Cardiac muscle cell (in vitro differentiated cells and primary cell): ENCODE measurements around the gene NOP56. TPM values are rescaled to one million over a fixed set of nuclear protein-coding genes. Genes with fewer than 3 reads are reported as not detected.

Source experiments
- DNase-seq, 2 donors: peaks; one replicate each; pipeline versions ENCODE4 v3.0.0 to v3.0.0-alpha.2; 2010 to 2017; ENCODE audit warnings: low read depth in 1 of 2, low spot score in 1 of 2
- H3K27ac ChIP-seq: fragments of 200-600 bp; sonication (generic); 2 replicates; pipeline ENCODE4 v1.5.1; 2016
- H3K27me3 ChIP-seq: fragments of 200-600 bp; sonication (generic); 2 replicates; pipeline ENCODE4 v1.6.0; 2016; ENCODE audit warnings: control low read depth
- H3K36me3 ChIP-seq: fragments of 200-600 bp; sonication (generic); 2 replicates; pipeline ENCODE4 v1.5.1; 2016; ENCODE audit warnings: control low read depth
- H3K4me1 ChIP-seq: fragments of 200-600 bp; sonication (generic); 2 replicates; pipeline ENCODE4 v1.8.1; 2017; ENCODE audit warnings: low read depth, mild to moderate bottlenecking, mixed run types
- H3K4me3 ChIP-seq: fragments of 200-600 bp; sonication (generic); 2 replicates; pipeline ENCODE4 v1.5.1; 2016; ENCODE audit warnings: mild to moderate bottlenecking
- H3K9me3 ChIP-seq: fragments of 200-600 bp; sonication (generic); 2 replicates; pipeline ENCODE4 v1.5.1; 2017; ENCODE audit warnings: low read depth, mild to moderate bottlenecking, control low read depth
- CTCF ChIP-seq: IDR thresholded peaks from 2 replicates; pipeline ENCODE4 v1.5.1; 2012; ENCODE audit warnings: low read depth, mild to moderate bottlenecking, low read length
- polyA plus RNA-seq: library from polyadenylated mRNA; unstranded; fragments of >200 nt; fragmentation: Nextera tagmentation; extraction: Ambion mirVana; gene quantifications from 2 replicates; pipeline ENCODE4 v1.2.1, GENCODE V29; 2016
- total RNA-seq: library from RNA; depleted of rRNA; stranded (reverse); fragments of >200 nt; gene quantifications from 2 replicates; pipeline ENCODE4 v1.2.3, GENCODE V29; 2016

Gene NOP56
- total and polyA plus RNA-seq, 2 experiments from 2014 or later = 140 to 262 TPM

- no peak for DNase-seq
- H3K4me3 ChIP-seq = no peak overlapping the region
- TF ChIP-seq CTCF = no peak
These were observed 48.6 kb downstream of the NOP56 start for GRCh38 chr20:2700913-2701620.

GRCh38 chr20:2701671-2702081, 49.2 kb downstream of the NOP56 start:
- no peak overlapping the region for H3K27ac ChIP-seq
- TF ChIP-seq CTCF = no peak
- H3K9me3 ChIP-seq = no peaks in the 10 kb centered on the region
- peaks cover 34% of the 10 kb centered on the region for H3K27me3 ChIP-seq
- H3K36me3 ChIP-seq = no peaks in the 10 kb centered on the region
- H3K4me1 ChIP-seq = no peaks in the 10 kb centered on the region
- DNase-seq = no peak
- H3K4me3 ChIP-seq = no peak overlapping the region

More at GRCh38 chr20:2700913-2701620, 48.6 kb downstream of the NOP56 start:
- Histone ChIP-seq H3K36me3 (no peaks in the 10 kb centered on the region), H3K4me1 (no peaks in the 10 kb centered on the region), H3K27ac (no peak overlapping the region), H3K27me3 (peaks cover 40% of the 10 kb centered on the region), H3K9me3 (no peaks in the 10 kb centered on the region)

- Histone ChIP-seq H3K27me3 (peaks cover 22% of the 10 kb centered on the region), H3K9me3 (no peaks in the 10 kb centered on the region), H3K4me3 (no peak overlapping the region), H3K36me3 (no peaks in the 10 kb centered on the region), H3K27ac (no peak overlapping the region), H3K4me1 (no peaks in the 10 kb centered on the region)
- DNase-seq = no peak
- TF ChIP-seq CTCF = no peak
These were observed 51.5 kb downstream of the NOP56 start for GRCh38 chr20:2703716-2704475.

- no peak for TF ChIP-seq CTCF
- Histone ChIP-seq H3K27ac (no peak overlapping the region), H3K4me1 (no peaks in the 10 kb centered on the region), H3K4me3 (no peak overlapping the region), H3K9me3 (no peaks in the 10 kb centered on the region), H3K36me3 (no peaks in the 10 kb centered on the region), H3K27me3 (peaks cover 7% of the 10 kb centered on the region)
- DNase-seq = no peak
These were observed 53.7 kb downstream of the NOP56 start for GRCh38 chr20:2705931-2706645.

- Histone ChIP-seq H3K27ac (no peak overlapping the region), H3K4me1 (no peaks in the 10 kb centered on the region), H3K4me3 (no peak overlapping the region), H3K27me3 (no peaks in the 10 kb centered on the region), H3K9me3 (no peaks in the 10 kb centered on the region), H3K36me3 (no peaks in the 10 kb centered on the region)
- DNase-seq = no peak
- no peak for TF ChIP-seq CTCF
These were observed 54.4 kb downstream of the NOP56 start for GRCh38 chr20:2706688-2707352.
